Fibroblast of mammary gland (primary cell): ENCODE data around the gene LRP1B.
A peak's percentile ranks its signal among the peaks of the same experiment; 100 is the strongest.
"Not testable (repeated sequence)": the region's sequence is repeated elsewhere in the genome, so short reads cannot be mapped to it uniquely, and the experiment has no call there.

ENCODE experiments used
- DNase-seq: peaks from one replicate; pipeline ENCODE4 v3.0.0-alpha.2; 2010; ENCODE audit warnings: low read depth
- H3K4me3 ChIP-seq: 2 replicates; pipeline ENCODE4 v1.5.1; 2011; ENCODE audit warnings: low read depth, mild to moderate bottlenecking, low read length, moderate library complexity; ENCODE audit not compliant: control insufficient read depth
- CTCF ChIP-seq: conservative IDR thresholded peaks from 2 replicates; pipeline ENCODE4 v1.5.1; 2011; ENCODE audit warnings: low read depth, low read length, inconsistent platforms; ENCODE audit not compliant: control insufficient read depth, insufficient read depth

Gene LRP1B

GRCh38 chr2:140416577-140416976, 1714.2 kb downstream of the LRP1B start:
- DNase-seq, result no peak
- no peak for TF ChIP-seq CTCF
- H3K4me3 ChIP-seq, result no peak overlapping the region

GRCh38 chr2:140415035-140415434, 1715.8 kb downstream of the LRP1B start:
- DNase-seq, H3K4me3 ChIP-seq: not testable (repeated sequence)

GRCh38 chr2:140410695-140411094, 1720.1 kb downstream of the LRP1B start:
- no peak overlapping the region for H3K4me3 ChIP-seq
- no peak for DNase-seq
- no peak for TF ChIP-seq CTCF

- no peak overlapping the region for H3K4me3 ChIP-seq
- no peak for TF ChIP-seq CTCF
- no peak for DNase-seq
Observed at GRCh38 chr2:140401056-140401455, 1729.8 kb downstream of the LRP1B start.

- DNase-seq, result peak; percentile 19
- H3K4me3 ChIP-seq, result no peak overlapping the region
- no peak for TF ChIP-seq CTCF
Observed at GRCh38 chr2:140392824-140393223, 1738.0 kb downstream of the LRP1B start.

GRCh38 chr2:140384946-140385345, 1745.9 kb downstream of the LRP1B start:
- H3K4me3 ChIP-seq, result no peak overlapping the region
- no peak for DNase-seq
- no peak for TF ChIP-seq CTCF

GRCh38 chr2:140383781-140384180, 1747.0 kb downstream of the LRP1B start:
- H3K4me3 ChIP-seq, result no peak overlapping the region
- peak; percentile 2 for DNase-seq
- TF ChIP-seq CTCF, result no peak
